H1 (cell line): Measurements from ENCODE around the gene TNFRSF8.

Source experiments
- BCL11A ChIP-seq, 2 experiments: IDR thresholded peaks; one replicate each; pipeline ENCODE4 v1.6.1; 2011; ENCODE audit warnings: low read depth in 2 of 2, low read length in 2 of 2, mild to moderate bottlenecking in 2 of 2
- CBX5 ChIP-seq: fragments of 300-800, 300-1000 bp; sonication (generic); IDR thresholded peaks from 2 replicates; pipeline ENCODE4 v1.7.1; 2016; ENCODE audit warnings: antibody characterized with exemption, low read length, low read depth
- HDAC2 ChIP-seq, 2 experiments: fragments of 300-600 bp in 1 of 2; sonication (generic) in 1 of 2; IDR thresholded peaks; 2 replicates each; pipeline ENCODE4 v1.6.1; 2011 to 2012; ENCODE audit warnings: low read depth in 2 of 2, low read length in 2 of 2, mild to moderate bottlenecking in 2 of 2, moderate library complexity in 2 of 2, borderline replicate concordance in 1 of 2, inconsistent platforms in 1 of 2
- HDAC6 ChIP-seq: IDR thresholded peaks from one replicate; pipeline ENCODE4 v1.7.1; 2012; ENCODE audit warnings: low read depth, mild to moderate bottlenecking, inconsistent platforms, low read length, moderate library complexity
- JUN ChIP-seq: IDR thresholded peaks from 2 replicates; pipeline ENCODE4 v1.6.1; 2011; ENCODE audit warnings: low read depth, mild to moderate bottlenecking, improper control_type of control experiment, low read length
- POLR2A ChIP-seq, 2 experiments: IDR thresholded peaks; 1 replicate in 1 of 2; 2 replicates in 1 of 2; pipeline ENCODE4 v1.6.1; 2011; ENCODE audit warnings: low read depth in 2 of 2, low read length in 2 of 2, mild to moderate bottlenecking in 2 of 2; ENCODE audit errors: control extremely low read depth in 1 of 2
- RAD21 ChIP-seq, 2 experiments: IDR thresholded peaks in 1 of 2; conservative IDR thresholded peaks in 1 of 2; 2 replicates each; pipeline ENCODE4 v1.6.1; 2011; ENCODE audit warnings: low read depth in 2 of 2, low read length in 2 of 2, improper control_type of control experiment in 1 of 2, inconsistent platforms in 1 of 2, mild to moderate bottlenecking in 1 of 2, moderate library complexity in 1 of 2
- RNF2 ChIP-seq: fragments of 200-900, 300-1000 bp; sonication (generic); IDR thresholded peaks from 2 replicates; pipeline ENCODE4 v1.7.1; 2016; ENCODE audit warnings: borderline replicate concordance, low read depth, mild to moderate bottlenecking, antibody characterized with exemption, low read length; ENCODE audit not compliant: poor library complexity, severe bottlenecking; ENCODE audit errors: missing control alignments
- SP1 ChIP-seq: IDR thresholded peaks from 2 replicates; pipeline ENCODE4 v1.6.1; 2011; ENCODE audit warnings: low read depth, low read length
- SP4 ChIP-seq: IDR thresholded peaks from 2 replicates; pipeline ENCODE4 v1.6.1; 2012; ENCODE audit warnings: low read length, inconsistent platforms
- SRF ChIP-seq: IDR thresholded peaks from 2 replicates; pipeline ENCODE4 v1.6.1; 2011; ENCODE audit warnings: mild to moderate bottlenecking, low read depth, low read length, moderate library complexity
- ZNF274 ChIP-seq: IDR thresholded peaks from 2 replicates; pipeline ENCODE4 v1.7.0; 2012; ENCODE audit warnings: low read length, borderline replicate concordance; ENCODE audit errors: extremely low read depth
- TF ChIP-seq, protein P1 (sequence below), 3 experiments: IDR thresholded peaks; 1 replicate in 2 of 3; 2 replicates in 1 of 3; pipeline versions ENCODE4 v1.5.1 to v1.6.1; 2011; ENCODE audit warnings: low read length in 3 of 3, mild to moderate bottlenecking in 3 of 3, inconsistent platforms in 2 of 3, low read depth in 1 of 3, moderate library complexity in 1 of 3; ENCODE audit not compliant: insufficient read depth in 1 of 3; ENCODE audit errors: control extremely low read depth in 1 of 3
- TF ChIP-seq, protein P2 (sequence below): IDR thresholded peaks from 2 replicates; pipeline ENCODE4 v1.6.1; 2011; ENCODE audit warnings: low read length, improper control_type of control experiment

GRCh38 chr1:12138196-12139168, 75.4 kb downstream of the TNFRSF8 start:
- TF ChIP-seq SP1 (no peak), POLR2A (IDR thresholded peaks at IDR 0.05; ENCODE audit: control extremely low read depth in 1 of 2, low read depth in 2 of 2, low read length in 2 of 2) (no peak), JUN (no peak), RNF2 (no peak), HDAC6 (no peak), BCL11A (IDR thresholded peaks at IDR 0.05; ENCODE audit: low read depth in 2 of 2, low read length in 2 of 2) (no peak), SRF (no peak), SP4 (no peak), ZNF274 (no peak), CBX5 (no peak), HDAC2 (IDR thresholded peaks at IDR 0.05; ENCODE audit: borderline replicate concordance in 1 of 2, low read depth in 2 of 2, low read length in 2 of 2) (no peak), RAD21 (IDR thresholded peaks at IDR 0.05 in 1 of 2, conservative IDR thresholded peaks at IDR 0.05 in 1 of 2; ENCODE audit: low read depth in 2 of 2, low read length in 2 of 2) (no peak)
- TF ChIP-seq, protein P1, sequence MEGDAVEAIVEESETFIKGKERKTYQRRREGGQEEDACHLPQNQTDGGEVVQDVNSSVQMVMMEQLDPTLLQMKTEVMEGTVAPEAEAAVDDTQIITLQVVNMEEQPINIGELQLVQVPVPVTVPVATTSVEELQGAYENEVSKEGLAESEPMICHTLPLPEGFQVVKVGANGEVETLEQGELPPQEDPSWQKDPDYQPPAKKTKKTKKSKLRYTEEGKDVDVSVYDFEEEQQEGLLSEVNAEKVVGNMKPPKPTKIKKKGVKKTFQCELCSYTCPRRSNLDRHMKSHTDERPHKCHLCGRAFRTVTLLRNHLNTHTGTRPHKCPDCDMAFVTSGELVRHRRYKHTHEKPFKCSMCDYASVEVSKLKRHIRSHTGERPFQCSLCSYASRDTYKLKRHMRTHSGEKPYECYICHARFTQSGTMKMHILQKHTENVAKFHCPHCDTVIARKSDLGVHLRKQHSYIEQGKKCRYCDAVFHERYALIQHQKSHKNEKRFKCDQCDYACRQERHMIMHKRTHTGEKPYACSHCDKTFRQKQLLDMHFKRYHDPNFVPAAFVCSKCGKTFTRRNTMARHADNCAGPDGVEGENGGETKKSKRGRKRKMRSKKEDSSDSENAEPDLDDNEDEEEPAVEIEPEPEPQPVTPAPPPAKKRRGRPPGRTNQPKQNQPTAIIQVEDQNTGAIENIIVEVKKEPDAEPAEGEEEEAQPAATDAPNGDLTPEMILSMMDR (IDR thresholded peaks at IDR 0.05; ENCODE audit: control extremely low read depth in 1 of 3, insufficient read depth in 1 of 3, low read depth in 1 of 3, low read length in 3 of 3): no peak
- TF ChIP-seq, protein P2, sequence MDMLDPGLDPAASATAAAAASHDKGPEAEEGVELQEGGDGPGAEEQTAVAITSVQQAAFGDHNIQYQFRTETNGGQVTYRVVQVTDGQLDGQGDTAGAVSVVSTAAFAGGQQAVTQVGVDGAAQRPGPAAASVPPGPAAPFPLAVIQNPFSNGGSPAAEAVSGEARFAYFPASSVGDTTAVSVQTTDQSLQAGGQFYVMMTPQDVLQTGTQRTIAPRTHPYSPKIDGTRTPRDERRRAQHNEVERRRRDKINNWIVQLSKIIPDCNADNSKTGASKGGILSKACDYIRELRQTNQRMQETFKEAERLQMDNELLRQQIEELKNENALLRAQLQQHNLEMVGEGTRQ: no peak
